HS-27A (cell line): ENCODE results near the gene NCAN.

Experiments used
- DNase-seq: peaks from one replicate; pipeline ENCODE4 v3.0.0-alpha.2; 2012; ENCODE audit warnings: low read depth, missing footprints

The NCAN gene

DNA sequence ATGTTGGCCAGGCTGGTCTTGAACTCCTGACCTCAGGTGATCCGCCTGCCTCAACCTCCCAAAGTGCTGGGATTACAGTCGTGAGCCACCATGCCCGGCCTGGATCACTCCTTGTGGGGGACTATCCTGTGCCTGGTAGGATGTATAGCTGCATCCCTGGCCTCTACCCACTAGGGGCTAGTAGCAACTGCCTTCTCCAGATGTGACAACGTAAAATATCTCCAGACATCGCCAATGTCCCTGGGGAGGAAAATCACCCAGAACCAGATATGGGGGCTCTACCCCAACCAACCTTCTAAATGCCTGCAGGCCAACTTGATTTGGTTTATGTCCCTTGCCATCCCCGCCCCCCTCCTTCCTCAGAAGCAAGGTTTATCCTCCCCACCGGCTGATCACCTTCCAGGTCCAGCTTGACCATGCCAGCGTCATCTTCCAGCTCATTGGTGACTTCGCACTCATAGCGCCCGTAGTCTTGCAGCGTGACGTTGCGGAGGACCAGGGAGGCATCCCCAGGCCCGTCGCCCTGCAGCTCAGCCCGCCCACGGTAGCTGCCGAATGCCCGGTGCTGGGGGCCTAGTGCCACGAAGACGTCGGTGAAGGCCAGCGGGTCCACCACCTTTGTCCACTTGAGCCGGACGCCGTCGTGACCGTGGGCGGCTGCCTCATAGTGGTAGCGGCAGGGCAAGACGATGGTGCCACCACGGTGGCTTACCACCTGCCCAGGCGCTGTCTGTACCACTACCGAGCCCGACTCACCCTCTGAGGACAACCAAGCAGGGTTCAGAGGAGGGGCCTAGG is 48.9 kb downstream of the NCAN start:
- DNase-seq, result no peak

- DNase-seq, result no peak
These were observed 49.8 kb downstream of the NCAN start for GRCh38 chr19:19261350-19262189.

DNA sequence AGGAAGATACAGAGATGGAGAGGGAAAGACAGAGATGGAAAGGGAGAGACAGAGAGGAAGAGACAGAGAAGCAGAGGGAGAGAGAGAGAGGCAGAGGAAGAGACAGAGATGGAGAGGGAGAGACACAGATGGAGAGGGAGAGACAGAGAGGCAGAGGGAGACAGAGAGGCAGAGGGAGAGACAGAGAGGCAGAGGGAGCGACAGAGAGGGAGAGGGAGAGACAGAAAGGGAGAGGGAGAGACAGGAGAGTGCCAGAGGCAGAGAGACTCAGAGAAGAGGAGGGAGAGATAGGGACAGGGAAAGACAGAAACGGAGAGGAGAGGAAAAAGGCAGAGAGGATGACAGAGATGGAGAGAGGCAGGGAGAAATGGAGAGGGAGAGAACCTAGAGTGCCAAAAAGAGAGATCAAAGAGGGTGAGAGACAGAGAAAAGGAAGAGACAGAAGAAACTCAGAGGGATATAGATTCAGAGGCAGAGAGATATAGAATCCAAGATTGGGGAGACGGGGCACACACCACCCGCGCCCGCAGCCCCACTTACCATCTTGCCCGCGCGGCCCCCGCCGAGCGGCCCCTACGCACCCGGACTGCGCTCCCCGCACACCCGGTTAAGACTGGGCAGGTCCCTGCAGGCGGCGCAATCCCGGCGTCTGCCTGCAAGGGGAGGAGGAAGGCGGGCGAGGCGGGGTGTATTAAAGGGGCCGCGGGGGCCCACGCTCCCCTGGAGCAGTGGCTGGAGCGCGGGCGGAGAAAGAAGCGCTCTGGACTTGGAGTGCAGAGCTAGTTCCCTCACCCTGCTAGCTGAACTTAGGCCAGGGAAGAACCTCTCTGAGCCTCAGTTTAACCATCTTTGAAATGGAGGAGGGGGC is 50.7 kb downstream of the NCAN start:
- no peak for DNase-seq

GRCh38 chr19:19263886-19264487 is 52.2 kb downstream of the NCAN start:
- DNase-seq, result no peak

DNA sequence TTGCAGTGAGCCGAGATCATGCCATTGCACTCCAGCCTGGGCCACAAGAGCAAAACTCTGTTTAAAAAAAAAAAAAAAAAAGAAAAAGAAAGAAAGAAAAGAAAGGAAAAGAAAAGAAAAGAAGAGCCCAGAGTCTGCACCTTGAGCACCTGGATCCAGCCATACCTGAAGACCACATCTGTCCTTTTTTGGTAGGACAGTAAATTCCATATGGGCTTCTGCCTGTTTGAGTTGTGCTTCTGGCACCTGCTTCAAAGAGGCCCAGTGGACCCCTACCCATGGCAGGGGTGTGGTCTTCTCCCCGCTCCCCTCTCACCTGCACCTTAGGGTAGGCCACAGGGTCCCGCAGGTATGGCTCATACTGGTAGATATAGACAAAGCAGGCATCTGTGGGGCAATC is 55.5 kb downstream of the NCAN start:
- DNase-seq, result no peak

- DNase-seq, result no peak
These were observed 57.0 kb downstream of the NCAN start for GRCh38 chr19:19268453-19269385.

- no peak for DNase-seq
These were observed 58.4 kb downstream of the NCAN start for GRCh38 chr19:19269952-19270694.

- no peak for DNase-seq
These were observed 59.2 kb downstream of the NCAN start for GRCh38 chr19:19270749-19271571.

GRCh38 chr19:19271828-19272599 is 60.3 kb downstream of the NCAN start:
- DNase-seq, result no peak

DNA sequence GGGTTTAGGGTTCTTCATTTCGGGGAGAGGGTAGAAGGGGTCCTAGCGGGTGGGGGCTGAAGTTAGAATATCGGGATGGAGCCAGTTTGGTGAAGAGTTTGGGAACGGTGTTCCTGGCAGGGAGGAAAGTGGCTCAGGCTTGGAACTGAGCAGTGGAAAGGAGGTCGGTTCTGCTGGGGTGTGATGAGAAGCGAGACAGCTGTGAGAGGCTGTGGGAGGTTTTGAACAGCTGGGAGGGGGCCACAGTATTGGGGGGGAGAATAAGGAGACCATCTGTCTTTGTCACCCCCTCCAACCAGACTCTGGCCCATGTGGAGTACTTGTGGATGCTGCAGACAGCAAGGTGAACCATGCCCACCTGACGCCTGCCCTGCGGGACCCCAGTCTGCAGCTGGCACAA is 62.4 kb downstream of the NCAN start:
- no peak for DNase-seq

- DNase-seq, result no peak
These were observed 63.2 kb downstream of the NCAN start for GRCh38 chr19:19274716-19275565.

- DNase-seq, result no peak
These were observed 64.6 kb downstream of the NCAN start for GRCh38 chr19:19276386-19276785.

DNA sequence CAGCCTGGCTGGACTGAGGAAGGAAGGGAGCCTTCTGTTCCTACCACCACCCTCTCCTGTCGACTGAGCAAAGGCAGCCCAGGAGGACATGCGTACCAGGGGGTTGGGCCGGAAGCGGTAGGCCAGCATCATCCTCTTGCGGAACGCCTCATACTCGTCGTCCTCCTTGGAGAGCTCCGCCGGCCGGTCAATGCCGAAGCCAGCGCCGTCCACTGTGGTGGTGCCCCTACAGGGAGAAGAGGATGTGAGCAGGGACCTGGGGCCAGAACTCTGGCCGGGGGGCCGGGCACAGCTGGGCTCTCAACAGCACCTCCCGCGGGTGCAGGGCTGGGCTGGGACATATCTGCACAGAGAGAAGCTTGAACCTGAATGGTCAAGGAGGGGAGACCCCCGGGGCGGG is 65.1 kb downstream of the NCAN start:
- DNase-seq, result no peak

GRCh38 chr19:19278315-19278714 is 66.6 kb downstream of the NCAN start:
- DNase-seq, result no peak

DNA sequence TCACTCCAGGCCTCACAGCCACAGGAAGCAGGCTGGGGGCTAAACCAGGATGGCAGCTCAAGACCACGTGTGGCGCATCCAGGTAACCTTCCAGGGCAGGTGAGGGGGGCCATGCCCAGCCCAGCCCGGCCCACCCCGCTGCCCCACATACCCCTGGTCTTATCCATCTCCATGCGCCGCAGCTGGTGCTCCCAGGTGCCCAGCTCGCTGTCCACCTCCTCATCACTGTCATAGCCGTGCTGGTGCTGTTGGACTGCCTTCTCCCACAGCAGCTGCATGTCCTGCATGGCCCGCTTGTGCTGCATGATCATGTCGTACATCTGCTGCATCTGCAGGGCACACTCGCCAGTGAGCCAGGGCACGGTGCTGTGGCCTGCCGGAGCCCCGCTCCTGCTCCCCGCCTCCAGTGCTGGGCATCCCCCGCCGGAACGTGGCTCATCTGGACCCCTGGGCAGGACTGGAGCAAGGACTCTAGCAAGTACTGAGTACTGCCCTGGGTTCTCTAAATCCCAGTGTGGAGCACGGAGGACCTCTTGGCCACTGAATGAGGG is 67.4 kb downstream of the NCAN start:
- no peak for DNase-seq

DNA sequence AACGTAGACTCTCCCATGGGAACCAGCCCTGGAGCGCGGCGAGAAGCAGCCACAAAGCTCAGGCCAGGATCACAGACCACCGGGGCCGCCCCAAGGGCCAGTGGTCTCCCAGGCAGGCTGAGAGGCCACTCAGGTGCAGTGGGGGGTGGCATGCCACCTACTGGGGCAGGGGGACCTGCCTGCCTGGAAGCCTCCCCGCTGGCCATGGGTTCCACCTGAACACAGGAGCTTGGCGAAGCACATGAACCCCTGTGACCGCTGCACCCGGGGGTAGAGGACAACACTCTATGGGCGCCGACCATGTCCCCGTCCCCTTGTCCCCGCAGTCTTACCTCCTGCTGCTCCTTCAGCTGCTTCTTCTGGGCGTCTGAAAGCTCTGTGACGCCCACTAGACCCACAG is 68.1 kb downstream of the NCAN start:
- no peak for DNase-seq

- DNase-seq, result no peak
These were observed 68.8 kb downstream of the NCAN start for GRCh38 chr19:19280561-19280960.
